Activated T-cell treated with anti-CD3 and anti-CD28 coated beads for 4 hours (primary cell): ENCODE data around the gene CEP55.
A peak's percentile ranks its signal among the peaks of the same experiment; 100 is the strongest.
"Not testable (repeated sequence)": the region's sequence is repeated elsewhere in the genome, so short reads cannot be mapped to it uniquely, and the experiment has no call there.

Experiments
- DNase-seq: peaks from one replicate; pipeline ENCODE4 v3.0.0-alpha.2; 2020

CEP55 gene

DNA sequence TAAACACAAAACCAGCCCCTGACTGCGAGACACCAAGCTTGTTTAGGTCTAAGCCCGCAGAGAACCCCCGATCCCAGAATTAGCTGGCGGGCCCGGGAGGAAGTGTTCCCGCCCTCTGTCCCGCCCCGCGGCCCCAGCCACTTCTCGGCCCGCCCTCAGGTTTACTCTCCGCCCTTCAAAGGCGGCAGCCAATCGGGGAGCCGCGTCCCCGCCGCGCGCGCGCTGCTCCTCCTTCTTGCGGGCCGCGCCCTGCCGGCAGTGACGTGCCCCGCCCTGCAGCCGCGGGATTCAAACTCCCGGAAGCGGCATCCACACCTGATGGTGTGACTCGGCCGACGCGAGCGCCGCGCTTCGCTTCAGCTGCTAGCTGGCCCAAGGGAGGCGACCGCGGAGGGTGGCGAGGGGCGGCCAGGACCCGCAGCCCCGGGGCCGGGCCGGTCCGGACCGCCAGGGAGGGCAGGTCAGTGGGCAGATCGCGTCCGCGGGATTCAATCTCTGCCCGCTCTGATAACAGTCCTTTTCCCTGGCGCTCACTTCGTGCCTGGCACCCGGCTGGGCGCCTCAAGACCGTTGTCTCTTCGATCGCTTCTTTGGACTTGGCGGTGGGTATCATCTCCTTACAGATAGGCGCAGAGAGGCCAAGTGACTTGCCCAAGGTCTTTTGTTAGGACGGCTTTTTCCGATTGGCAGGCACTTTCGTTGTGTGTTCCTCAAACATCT lies at the start of gene CEP55:
Gene CEP55 (plus strand): TSS at position 291 of the 720 bp plus-strand sequence. CDS start 3,440 bp downstream, outside the sequence.
- DNase-seq = peak; percentile 94

DNA sequence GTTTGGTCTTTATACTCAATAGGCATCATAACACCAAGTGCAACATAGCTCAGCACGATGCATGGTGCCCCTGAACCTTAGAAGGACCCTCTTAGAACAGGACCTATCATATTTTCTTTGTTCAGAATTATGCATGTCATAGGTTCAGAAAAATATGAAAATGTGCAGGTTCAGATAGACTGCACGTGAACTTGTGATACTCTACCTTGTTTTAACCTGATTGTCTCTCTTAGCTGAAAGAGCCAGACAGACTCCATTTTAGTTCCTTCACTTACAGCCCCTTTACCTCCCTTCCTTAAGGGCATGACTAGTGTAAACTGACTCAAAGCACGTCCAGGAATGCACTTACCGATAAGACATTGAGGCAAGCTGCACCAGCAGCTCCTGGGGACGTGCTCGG lies 49.4 kb upstream of the CEP55 start:
- DNase-seq = no peak

DNA sequence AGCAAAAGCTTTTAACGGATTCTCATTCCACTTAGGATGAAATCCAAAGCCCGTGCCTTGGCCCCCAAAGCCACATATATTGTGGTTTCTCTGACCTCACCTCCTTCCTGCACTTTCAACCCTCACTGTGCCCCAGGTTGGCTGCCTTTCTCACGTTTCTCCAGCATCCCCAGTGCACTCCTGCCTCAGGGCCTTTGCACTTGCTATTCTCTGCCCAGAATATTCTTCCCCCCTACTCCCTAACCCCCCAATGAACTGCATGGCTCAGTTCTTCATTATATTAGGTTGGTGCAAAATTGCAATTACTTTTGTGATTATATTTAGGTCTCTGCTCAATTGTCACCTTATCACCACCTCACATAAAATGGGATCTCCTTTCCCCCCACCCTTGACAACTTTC lies 48.4 kb upstream of the CEP55 start:
- DNase-seq = no peak

- no peak for DNase-seq
Measured at GRCh38 chr10:93451244-93451947, 45.0 kb upstream of the CEP55 start.

- DNase-seq = no peak
Measured at GRCh38 chr10:93452143-93452542, 44.3 kb upstream of the CEP55 start.

GRCh38 chr10:93454146-93454545 lies 42.3 kb upstream of the CEP55 start:
- no peak for DNase-seq

DNA sequence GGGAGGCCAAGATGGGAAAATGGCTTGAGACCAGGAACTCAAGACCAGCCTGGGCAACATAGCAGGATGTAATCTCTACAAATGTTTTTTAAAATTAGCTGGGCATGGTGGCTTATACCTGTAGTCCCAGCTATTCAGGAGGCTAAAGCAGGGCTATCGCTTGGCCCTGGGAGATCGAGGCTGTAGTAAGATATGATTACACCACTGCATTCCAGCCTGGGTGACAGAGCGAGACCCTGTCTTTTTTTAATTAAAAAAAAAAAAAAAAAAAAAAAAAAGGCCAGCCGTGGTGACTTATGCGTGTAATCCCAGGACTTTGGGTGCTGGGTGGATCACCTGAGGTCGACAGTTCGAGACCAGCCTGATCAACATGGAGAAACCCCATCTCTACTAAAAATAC lies 41.7 kb upstream of the CEP55 start:
- DNase-seq = no peak

DNA sequence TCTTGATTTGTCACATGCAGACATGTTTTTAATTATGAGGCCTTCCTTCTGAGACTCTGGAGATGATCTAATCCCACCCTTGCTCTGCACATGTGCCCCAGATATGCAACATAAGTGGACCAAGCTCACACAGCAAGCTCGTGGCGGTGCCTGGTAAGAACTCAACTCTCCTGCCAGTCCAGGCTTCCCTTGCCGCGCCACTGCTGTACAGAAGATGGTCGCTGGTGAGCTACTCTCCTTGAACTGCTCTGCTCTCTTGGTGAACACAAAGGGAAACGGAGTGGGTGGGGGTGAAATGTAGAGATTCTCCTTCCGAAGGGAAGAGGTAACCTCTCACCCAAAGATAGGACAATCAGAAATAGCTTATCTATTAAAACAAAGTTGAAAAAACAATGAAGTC lies 39.9 kb upstream of the CEP55 start:
- no peak for DNase-seq

DNA sequence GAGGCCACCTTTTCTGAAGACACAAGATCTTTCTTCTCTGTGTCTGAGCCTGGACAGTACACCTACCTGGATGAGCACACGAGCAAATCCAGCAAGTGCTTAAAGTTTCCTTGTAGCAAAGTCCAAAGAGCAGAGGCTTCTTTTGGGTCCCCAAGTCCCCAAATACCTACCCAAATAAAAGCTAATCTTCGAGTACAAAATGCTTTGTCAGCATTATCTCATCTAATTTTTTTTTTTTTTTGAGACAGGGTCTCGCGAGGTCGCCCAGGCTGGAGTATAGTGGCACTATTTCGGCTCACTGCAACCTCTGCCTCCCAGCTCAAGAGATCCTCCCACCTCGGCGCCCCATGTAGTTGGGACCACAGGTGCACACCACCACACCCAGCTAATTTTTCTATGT lies 38.9 kb upstream of the CEP55 start:
- no peak for DNase-seq

- DNase-seq = no peak
Measured at GRCh38 chr10:93458821-93459257, 37.6 kb upstream of the CEP55 start.

DNA sequence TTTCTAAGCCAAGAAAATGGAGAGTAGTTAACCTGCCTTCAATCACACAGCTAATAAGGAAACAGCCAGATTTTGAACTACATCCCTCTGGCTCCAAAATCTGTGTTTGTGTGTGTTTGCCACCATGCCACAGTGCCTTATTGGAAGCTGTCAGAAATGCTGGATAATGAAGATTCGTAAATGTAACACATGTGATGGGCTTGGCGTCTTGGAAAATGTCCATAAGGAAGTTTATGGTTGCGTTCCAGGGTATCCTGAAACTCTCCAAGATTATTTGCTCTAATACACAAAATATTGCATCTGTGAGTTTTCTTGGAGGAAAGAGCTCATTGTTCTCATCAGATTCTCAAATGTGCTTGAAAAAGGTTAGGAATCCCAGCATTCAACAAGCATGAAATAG lies 36.9 kb upstream of the CEP55 start:
- no peak for DNase-seq

- no peak for DNase-seq
Measured at GRCh38 chr10:93461109-93461806, 35.2 kb upstream of the CEP55 start.

GRCh38 chr10:93461807-93462178 lies 34.6 kb upstream of the CEP55 start:
- no peak for DNase-seq

DNA sequence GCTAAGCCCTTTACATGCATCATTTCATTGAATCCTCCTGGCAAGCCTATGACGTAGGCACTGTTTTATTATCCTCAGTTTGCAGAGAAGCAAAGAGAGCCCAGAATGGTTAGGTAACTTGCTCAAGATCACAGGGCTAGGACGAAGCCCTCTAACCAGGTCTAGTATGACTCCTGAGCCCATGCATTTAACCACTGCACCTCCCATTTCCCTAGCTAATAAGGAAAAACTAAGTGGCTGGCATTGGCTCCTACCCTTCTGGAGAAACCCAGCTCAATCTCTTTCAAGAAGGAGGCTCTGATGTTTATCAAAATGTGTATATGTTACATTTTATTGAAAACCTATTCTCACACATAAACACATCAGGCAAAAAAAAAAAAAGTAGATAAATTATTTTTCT lies 34.0 kb upstream of the CEP55 start:
- no peak for DNase-seq

GRCh38 chr10:93462881-93463280 lies 33.5 kb upstream of the CEP55 start:
- DNase-seq = no peak

GRCh38 chr10:93463723-93464476 lies 32.5 kb upstream of the CEP55 start:
- no peak for DNase-seq

GRCh38 chr10:93464776-93465388 lies 31.5 kb upstream of the CEP55 start:
- no peak for DNase-seq

DNA sequence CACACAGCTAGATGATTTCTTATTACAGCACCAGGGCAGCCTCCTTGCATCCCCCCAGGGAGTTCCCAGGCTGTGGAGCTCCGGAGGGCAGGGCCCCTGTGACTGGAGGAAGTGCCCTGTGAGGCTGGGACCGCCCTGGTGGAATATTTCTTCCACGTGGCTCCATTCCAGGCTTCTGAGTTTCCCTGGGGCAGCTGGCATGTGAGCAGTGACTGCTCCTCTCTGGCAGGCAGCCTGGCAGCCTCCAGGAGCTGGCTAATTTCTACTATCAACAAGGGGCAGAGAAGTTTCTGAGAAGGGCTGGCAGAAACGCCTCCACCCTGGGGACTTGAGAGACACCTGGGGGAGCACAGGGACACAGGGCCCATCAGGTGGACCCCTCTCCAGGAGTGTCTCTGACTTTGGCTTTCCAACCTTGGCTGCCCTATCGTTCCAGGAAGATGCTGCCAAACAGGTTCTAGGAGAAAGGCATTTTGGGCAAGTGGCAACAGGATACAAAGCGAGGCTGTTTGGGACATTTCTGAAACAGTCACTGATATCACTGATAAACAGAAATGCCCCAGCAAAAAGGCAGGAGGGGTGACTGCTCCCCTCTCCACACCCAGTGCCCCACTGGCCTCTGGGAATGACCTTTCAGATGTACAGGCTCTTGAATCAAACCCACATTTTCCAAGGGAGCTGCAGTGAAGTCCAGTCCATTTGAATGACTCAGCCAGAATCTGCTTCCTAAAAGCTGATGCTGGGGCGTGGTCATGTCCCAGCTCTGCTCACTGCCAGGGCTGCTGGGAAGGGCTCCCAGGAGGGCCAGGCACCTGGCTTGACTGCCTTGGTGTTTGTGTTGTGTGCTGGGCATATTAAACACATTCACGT lies 30.4 kb upstream of the CEP55 start:
- DNase-seq = no peak

- DNase-seq = not testable (repeated sequence)
Measured at GRCh38 chr10:93467635-93468034, 28.8 kb upstream of the CEP55 start.

DNA sequence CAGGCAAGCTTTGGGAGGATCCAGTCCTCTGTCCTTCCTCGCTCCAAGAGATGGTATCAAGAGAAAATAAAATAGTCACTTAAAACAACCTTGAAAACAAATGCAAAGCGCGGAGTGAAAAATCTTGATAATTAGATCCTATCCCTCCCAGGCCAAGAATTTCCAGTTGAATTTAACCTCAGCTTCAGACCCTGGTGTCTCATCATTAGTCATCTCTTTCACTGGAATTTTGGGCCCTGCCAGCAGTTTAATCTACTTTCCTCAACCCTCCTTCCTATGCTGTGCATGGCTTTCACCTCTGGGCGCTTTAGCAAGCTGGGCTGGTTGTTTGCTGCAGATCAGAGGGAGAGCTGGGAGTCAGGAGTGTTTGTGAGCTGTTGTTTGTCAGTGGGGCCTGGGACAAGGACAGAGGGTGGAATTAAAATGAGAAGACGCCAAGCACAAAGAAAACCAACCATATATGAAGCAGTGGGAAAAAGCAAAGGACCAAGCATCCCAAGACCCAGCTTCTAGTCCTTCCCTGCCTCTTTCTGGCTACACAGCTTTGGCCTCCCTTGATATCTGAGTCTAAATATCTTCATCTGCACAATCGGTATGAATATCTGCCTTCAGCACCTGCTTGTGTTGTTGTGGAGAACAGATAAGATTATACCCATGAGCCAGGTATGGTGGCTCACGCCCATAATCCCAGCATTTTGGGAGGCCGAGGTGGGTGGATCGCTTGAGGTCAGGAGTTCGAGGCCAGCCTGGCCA lies 27.8 kb upstream of the CEP55 start:
- DNase-seq = no peak

GRCh38 chr10:93469454-93469853 lies 27.0 kb upstream of the CEP55 start:
- DNase-seq = no peak
